Ovary (tissue), 9 donors: ENCODE measurements around the gene ASMTL. TPM values are rescaled to one million over a fixed set of nuclear protein-coding genes. Genes with fewer than 3 reads are reported as not detected.

ENCODE experiments used
- DNase-seq, 5 donors: peaks; one replicate each; pipeline ENCODE4 v3.0.0-alpha.2; 2019 to 2020
- H3K27ac ChIP-seq, 2 donors: fragments of 200-600 bp; one replicate each; pipeline versions ENCODE4 v1.5.1 to v1.8.0; 2019 to 2022
- H3K27me3 ChIP-seq: fragments of 200-600 bp; one replicate; pipeline ENCODE4 v1.8.0; 2022
- H3K36me3 ChIP-seq: fragments of 200-600 bp; sonication (generic); one replicate; pipeline ENCODE4 v1.5.1; 2019
- H3K4me1 ChIP-seq: one replicate; pipeline ENCODE4 v1.8.1; 2013; ENCODE audit warnings: mild to moderate bottlenecking, moderate library complexity; ENCODE audit not compliant: insufficient read depth
- H3K4me3 ChIP-seq: fragments of 200-600 bp; sonication (generic); one replicate; pipeline ENCODE4 v1.5.1; 2017
- H3K9me3 ChIP-seq, 2 donors: fragments of 200-600 bp in 1 of 2; sonication (generic) in 1 of 2; one replicate each; pipeline versions ENCODE4 v1.5.1 to v1.8.1; 2013 to 2019; ENCODE audit warnings: mild to moderate bottlenecking in 1 of 2, moderate library complexity in 1 of 2
- EP300 ChIP-seq: sonication (generic); formaldehyde crosslinking; IDR thresholded peaks from one replicate; pipeline ENCODE4 v1.6.1; 2017; ENCODE audit warnings: antibody characterized with exemption
- POLR2A ChIP-seq: fragments of 450-650 bp; IDR thresholded peaks from one replicate; pipeline ENCODE4 v1.6.1; 2017; ENCODE audit warnings: antibody characterized with exemption, mild to moderate bottlenecking, moderate library complexity
- WGBS, 3 donors: extraction: QIAGEN DNeasy Blood & Tissue Kit in 1 of 3; methylation state at CpG; one replicate each; pipeline versions ENCODE4 v1.1.5 to v1.1.7; 2013 to 2017; 5-methylcytosine and 5-hydroxymethylcytosine counted together
- intact Hi-C, 4 donors: fragments of 100-400 bp; cut with DNase I; formaldehyde crosslinking; loops; one replicate each; pipeline versions ENCODE4 v1.11.0 to v1.15.1; 2022 to 2023
- polyA plus RNA-seq, 2 donors: library from polyadenylated mRNA; stranded (reverse); fragments of 200-250 nt in 1 of 2; fragments of 350-450 nt in 1 of 2; fragmentation: Illumina TruSeq in 1 of 2; extraction: RNeasy Lipid Tissue Mini Kit (QIAGEN cat#74804) in 1 of 2; gene quantifications; one replicate each; pipeline ENCODE4 v1.2.3, GENCODE V29; 2013 to 2014
- total RNA-seq, 7 donors: library from RNA; depleted of rRNA in 2 of 7; stranded (reverse); fragments of >200 nt in 2 of 7; fragmentation: NEBNext Ultra II Directional in 3 of 7; extraction: Animal tissue kit (Norgen Biotek cat#: 25700) in 3 of 7; gene quantifications; one replicate each; pipeline versions ENCODE4 v1.1.0 to v1.2.4, GENCODE V29; 2016 to 2023
- TF ChIP-seq, protein P1 (sequence below), 3 donors: fragments of 450-650 bp in 2 of 3; fragments of 200-600 bp in 1 of 3; IDR thresholded peaks; one replicate each; pipeline versions ENCODE4 v1.5.1 to v1.8.0; 2016 to 2022; ENCODE audit warnings: antibody characterized with exemption in 3 of 3, mild to moderate bottlenecking in 1 of 3
- donor health status: DM: no; HTN: no; CAD: no; lungs with moderate emphysema.
- donor health status: DM: no; HTN: no; CAD: no.
- donor health status: Bipolar disorder and iron deficiency.
- donor health status: DM: yes; HTN: yes; CAD: no.
- donor health status: DM: no; HTN: no; CAD: no.
- donor health status: DM: yes; HTN: yes; CAD: no.

The ASMTL gene
- total and polyA plus RNA-seq, 9 donors, result 21.3 to 48.9 (median 40.7) TPM

DNA sequence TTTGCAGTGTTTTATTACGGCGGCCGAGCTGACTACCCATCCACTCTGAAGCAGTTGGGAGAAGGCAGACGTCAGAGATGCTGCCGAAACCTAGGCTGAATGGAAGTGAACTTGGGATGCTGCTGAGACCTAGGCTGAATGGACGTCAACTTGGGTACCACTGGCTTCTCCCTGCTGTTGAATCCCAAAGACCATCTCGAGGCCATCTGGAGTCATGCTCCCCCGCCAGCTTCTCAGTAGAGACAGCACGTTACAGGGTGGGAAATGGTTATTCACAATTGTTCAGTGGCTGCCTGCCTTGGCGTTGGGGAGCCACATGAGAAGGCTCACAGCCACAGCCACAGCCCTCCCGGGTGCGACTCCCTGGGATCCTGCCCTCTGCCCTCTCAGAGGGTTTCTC is 43.4 kb upstream of the ASMTL start:
- DNase-seq, result no peak
- intact Hi-C loops, result no loop called here
- no peaks in the 10 kb centered on the region for H3K36me3 ChIP-seq
- no peaks in the 10 kb centered on the region for H3K4me1 ChIP-seq
- no peaks in the 10 kb centered on the region for H3K27me3 ChIP-seq
- no peak overlapping the region for H3K4me3 ChIP-seq
- 71 to 74% (median 71%) methylated on average over 12 of the region's 12 CpGs for WGBS, 3 donors
- H3K9me3 ChIP-seq, result no peaks in the 10 kb centered on the region
- no peak overlapping the region for H3K27ac ChIP-seq
- TF ChIP-seq EP300 (no peak), POLR2A (no peak)
- TF ChIP-seq, protein P1, sequence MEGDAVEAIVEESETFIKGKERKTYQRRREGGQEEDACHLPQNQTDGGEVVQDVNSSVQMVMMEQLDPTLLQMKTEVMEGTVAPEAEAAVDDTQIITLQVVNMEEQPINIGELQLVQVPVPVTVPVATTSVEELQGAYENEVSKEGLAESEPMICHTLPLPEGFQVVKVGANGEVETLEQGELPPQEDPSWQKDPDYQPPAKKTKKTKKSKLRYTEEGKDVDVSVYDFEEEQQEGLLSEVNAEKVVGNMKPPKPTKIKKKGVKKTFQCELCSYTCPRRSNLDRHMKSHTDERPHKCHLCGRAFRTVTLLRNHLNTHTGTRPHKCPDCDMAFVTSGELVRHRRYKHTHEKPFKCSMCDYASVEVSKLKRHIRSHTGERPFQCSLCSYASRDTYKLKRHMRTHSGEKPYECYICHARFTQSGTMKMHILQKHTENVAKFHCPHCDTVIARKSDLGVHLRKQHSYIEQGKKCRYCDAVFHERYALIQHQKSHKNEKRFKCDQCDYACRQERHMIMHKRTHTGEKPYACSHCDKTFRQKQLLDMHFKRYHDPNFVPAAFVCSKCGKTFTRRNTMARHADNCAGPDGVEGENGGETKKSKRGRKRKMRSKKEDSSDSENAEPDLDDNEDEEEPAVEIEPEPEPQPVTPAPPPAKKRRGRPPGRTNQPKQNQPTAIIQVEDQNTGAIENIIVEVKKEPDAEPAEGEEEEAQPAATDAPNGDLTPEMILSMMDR (IDR thresholded peaks at IDR 0.05), result no peak

DNA sequence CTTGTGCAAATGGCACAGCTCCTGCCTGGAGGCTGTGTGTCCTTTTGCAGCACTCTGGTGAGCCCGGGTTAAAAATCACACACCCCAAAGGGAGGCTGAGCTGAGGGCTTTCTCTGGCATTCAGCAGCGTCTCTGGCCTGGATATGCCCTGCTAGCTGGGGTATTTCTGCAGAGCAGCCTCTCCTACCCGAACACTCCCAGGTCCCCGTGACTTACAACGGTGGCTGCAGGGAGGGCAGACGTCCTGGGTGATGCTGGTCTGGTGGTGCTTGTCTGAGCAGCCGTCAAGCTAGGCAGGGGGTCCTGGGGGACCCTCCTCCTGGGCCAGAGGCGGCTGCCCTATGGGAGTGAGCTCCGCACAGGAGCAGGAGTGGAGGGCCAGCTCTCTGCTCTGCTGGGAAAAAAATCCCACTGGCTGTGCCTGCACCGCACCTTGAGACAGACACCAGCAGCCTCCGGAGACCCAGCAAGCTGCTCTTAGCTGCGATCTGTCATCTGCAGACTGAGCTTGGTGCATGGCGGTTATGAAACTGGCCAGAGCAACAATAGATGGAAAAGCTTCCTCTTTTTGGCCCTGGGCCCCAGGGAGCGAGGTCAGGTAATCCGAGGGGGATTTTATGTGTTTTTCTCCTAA is 41.3 kb upstream of the ASMTL start:
- intact Hi-C loops, result no loop called here
- Histone ChIP-seq H3K27me3 (no peaks in the 10 kb centered on the region), H3K9me3 (no peaks in the 10 kb centered on the region), H3K4me1 (no peaks in the 10 kb centered on the region), H3K36me3 (no peaks in the 10 kb centered on the region), H3K4me3 (no peak overlapping the region), H3K27ac (no peak overlapping the region)
- no peak for DNase-seq
- TF ChIP-seq EP300 (no peak), POLR2A (no peak)
- TF ChIP-seq, protein P1 (IDR thresholded peaks at IDR 0.05), result no peak
- 19 to 36% (median 22%) methylated on average over 14 to 15 of the region's 15 CpGs for WGBS, 3 donors

DNA sequence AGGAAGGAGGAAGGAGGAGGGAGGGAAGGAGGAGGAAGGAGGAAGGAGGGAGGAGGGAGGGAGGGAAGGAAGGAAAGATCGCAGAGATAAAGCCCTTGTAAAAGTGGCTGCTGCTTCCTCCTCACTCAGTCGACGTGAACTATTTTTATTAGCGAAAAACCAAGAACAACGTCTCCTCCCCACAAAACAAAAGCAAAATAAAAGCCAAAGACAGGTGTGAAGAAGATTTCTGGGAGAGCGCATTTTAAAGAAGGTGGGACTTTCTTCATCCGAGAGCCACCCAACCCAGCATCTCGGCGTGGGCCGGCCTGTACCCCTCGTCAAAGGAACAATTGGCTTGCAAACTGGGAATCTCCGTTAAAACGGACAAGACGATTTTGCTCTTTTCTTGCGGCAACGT is 40.7 kb upstream of the ASMTL start:
- Histone ChIP-seq H3K36me3 (no peaks in the 10 kb centered on the region), H3K4me1 (no peaks in the 10 kb centered on the region), H3K27ac (no peak overlapping the region), H3K9me3 (no peaks in the 10 kb centered on the region), H3K4me3 (no peak overlapping the region), H3K27me3 (no peaks in the 10 kb centered on the region)
- WGBS, 3 donors, result 20 to 25% (median 25%) methylated on average over 16 of the region's 16 CpGs
- intact Hi-C loops, result no loop called here
- no peak for DNase-seq
- TF ChIP-seq EP300 (no peak), POLR2A (no peak)
- TF ChIP-seq, protein P1 (IDR thresholded peaks at IDR 0.05), result no peak

DNA sequence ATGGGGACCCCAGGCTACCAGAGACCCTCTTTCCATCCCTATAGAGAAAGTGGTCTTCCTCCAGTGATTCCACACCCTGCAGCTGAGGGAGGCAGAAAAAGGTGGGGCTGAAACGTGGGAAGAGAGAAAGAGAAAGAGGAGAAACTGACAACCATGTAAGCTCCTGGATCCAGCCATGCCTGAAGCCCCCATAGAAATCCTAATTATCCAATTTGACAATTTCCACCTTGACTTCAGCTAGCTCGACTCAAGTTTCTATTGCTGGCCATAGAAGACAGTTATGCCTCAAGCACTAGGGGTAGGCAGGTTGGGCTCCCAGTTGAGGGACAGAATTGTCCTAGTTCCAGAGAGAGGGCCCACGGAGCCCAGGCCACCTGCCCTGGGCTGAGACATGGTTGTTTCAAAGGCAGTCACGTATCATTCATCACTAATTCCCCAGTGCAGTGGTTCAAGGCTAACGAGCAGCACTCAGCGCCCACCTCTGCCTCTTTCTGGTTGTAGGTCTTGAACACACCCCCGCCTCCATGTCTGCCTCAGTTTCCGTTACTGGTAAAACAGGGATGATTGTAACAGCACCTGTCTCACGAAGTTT is 39.8 kb upstream of the ASMTL start:
- Histone ChIP-seq H3K36me3 (no peaks in the 10 kb centered on the region), H3K9me3 (no peaks in the 10 kb centered on the region), H3K27me3 (no peaks in the 10 kb centered on the region), H3K4me3 (no peak overlapping the region), H3K4me1 (no peaks in the 10 kb centered on the region), H3K27ac (no peak overlapping the region)
- no peak for DNase-seq
- intact Hi-C loops, result no loop called here
- 82 to 86% (median 86%) methylated on average over 9 of the region's 9 CpGs for WGBS, 3 donors
- no peak for TF ChIP-seq POLR2A
- no peak for TF ChIP-seq EP300
- TF ChIP-seq, protein P1 (IDR thresholded peaks at IDR 0.05), result no peak
